Bone marrow (tissue), 2 donors: ENCODE results near the gene DYSF.
"Not testable (repeated sequence)": the region's sequence is repeated elsewhere in the genome, so short reads cannot be mapped to it uniquely, and the experiment has no call there.

Experiments used
- DNase-seq, 2 donors: peaks; one replicate each; lab custom pipeline; 2025; lab: John Stamatoyannopoulos, UW

Gene DYSF

DNA sequence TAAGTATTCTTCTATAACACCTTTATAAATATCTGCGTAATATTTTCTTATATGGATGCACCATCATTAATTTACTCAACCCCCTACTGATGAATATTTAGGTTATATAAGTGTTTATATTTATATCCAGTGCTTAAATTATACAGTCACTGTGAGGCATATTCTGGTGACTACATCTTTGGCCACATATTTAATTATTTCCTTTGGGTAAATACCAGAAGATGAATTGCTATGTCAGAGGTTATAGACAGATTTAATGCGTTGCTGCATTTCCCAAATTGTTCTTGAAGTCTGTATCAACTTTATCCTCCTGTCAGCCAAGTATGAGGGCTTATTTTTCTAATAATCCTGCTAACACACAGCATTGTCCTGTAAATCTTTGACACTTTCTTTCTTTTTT, 18.7 kb downstream of the DYSF start:
- no peak for DNase-seq

DNA sequence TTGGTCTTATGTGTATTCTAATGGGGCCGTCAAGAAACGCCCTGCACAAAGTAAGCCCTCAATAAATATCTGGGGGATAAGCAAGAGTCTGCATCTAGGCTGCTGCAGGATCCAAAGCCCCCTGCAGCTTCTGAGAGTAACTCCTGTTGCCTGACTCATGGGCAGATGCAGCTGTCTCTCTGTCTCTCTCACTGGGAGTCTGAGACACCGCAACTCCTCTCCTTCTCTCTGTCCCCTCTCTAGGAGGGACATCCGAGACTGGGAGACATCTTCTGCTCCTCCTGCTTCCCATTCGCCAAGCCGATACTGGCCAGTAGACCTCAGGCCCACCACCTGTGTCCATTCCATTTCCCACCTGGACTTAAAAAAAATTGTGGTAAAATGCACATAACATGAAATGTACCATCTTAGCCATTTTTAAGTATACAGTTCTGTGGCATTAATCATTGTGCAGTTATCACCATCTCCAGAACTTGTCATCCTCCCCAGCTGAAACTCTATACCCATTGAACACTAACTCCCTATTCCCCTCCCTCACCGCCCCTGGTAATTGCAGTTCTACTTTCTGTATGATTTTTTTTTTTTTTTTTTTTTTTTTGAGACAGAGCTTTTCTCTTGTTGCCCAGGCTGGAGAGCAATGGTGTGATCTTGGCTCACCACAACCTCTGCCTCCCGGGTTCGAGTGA, 20.1 kb downstream of the DYSF start:
- no peak for DNase-seq

- no peak for DNase-seq
Observed at GRCh38 chr2:71474116-71474743, 20.9 kb downstream of the DYSF start.

- no peak for DNase-seq
Observed at GRCh38 chr2:71474744-71475397, 21.5 kb downstream of the DYSF start.

GRCh38 chr2:71476495-71476894, 23.1 kb downstream of the DYSF start:
- no peak for DNase-seq

DNA sequence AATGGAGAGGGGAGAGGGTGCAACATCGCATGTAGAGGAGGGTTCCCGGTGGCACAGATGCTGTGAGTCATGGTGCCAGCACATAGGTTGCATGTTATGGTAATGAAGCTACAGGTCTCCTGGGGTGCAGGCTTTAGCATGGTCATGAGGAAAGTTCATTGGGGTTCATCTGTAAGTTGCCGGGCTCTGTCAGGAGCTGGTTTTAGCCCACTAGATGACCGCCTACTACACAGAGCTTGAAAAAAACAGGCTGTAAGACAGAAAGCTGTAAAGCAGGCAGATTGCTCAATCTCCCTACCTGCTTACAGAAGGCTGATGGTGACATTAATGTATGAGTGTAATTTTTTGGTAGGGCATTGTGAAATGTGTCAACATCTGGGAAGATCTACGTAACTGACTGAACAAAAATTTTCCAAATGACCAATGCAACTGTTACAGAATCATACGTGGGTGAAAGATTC, 23.9 kb downstream of the DYSF start:
- no peak for DNase-seq

DNA sequence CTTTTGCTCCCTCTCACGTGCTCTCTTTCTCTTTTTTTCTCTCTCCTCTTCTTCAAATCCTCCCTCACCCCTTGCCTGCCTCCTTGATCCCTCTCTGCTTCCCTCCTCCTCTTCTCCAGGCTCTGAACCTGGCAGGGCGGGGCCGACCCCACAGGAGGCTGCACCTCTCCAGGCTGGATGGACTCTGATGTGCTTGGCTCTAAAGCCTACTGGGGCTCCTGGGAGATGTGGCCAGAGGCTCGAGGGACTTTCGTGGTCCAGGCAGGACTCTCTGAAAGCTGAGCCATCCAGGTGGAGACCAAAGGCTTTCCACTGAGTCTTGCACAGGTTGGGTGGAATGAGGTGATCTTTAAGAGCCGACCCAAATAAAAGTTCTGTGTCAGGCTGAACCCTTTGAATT, 25.4 kb downstream of the DYSF start:
- DNase-seq, result no peak

DNA sequence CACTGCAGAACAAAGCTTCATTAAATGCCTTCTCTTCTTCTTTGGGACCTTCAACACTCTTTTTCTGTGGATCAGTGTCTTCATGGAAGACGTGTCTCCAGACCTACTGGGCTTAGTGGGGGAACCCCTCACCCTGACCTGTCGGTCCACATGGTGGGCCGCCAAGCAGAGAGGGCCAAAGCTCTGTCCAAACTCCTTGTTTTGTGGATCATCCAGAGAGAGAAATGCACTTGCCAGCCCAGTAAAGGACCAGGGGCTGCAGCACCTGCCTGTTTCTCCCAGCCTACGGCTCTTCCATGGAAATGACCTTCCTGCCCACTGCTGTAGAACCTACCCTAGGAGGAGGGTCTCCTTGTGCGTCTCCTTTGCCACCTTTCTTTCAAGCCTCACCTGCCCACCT, 25.9 kb downstream of the DYSF start:
- no peak for DNase-seq

DNA sequence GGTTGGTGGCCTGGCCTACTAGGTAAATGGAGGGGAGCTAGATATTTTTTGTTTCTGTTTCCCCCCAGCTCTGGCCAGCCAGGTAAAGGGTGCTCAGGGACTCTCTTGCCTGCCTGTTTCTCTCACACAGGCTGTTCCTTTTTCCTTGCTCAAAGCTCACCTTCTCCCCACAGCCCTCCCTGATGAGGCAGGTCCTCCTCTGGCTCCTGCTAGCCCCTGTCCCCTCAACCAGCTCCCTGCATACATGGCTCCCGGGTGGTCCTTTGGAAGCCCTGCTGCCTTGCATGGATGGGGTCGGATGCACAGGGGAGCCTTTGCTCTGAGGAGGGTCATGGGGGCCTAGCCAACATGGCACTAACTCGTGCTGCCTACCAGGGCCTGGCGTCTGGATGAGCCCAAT, 27.8 kb downstream of the DYSF start:
- DNase-seq, result no peak

DNA sequence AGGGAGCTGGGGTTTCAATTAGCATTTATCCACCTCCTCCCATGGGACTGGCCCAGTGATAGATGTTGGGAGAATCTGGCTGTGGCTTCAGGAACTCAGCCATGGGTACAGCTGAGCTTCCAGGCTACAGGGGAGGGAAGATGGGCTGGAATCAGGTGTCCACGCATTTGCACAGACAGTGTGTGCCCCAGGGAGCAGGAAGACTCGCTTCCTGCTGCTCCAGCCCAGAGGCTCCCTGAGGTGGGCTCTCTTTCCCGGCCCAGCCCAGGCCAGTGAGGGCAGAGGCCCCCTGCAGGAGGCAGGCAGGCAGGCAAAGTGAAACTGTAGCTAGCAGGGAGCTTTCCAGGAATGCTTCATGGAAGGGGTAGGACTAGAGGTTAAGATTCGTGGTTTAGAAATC, 28.7 kb downstream of the DYSF start:
- DNase-seq, result no peak

- no peak for DNase-seq
Observed at GRCh38 chr2:71483246-71483645, 29.9 kb downstream of the DYSF start.

- DNase-seq, result no peak
Observed at GRCh38 chr2:71484354-71484753, 31.0 kb downstream of the DYSF start.

DNA sequence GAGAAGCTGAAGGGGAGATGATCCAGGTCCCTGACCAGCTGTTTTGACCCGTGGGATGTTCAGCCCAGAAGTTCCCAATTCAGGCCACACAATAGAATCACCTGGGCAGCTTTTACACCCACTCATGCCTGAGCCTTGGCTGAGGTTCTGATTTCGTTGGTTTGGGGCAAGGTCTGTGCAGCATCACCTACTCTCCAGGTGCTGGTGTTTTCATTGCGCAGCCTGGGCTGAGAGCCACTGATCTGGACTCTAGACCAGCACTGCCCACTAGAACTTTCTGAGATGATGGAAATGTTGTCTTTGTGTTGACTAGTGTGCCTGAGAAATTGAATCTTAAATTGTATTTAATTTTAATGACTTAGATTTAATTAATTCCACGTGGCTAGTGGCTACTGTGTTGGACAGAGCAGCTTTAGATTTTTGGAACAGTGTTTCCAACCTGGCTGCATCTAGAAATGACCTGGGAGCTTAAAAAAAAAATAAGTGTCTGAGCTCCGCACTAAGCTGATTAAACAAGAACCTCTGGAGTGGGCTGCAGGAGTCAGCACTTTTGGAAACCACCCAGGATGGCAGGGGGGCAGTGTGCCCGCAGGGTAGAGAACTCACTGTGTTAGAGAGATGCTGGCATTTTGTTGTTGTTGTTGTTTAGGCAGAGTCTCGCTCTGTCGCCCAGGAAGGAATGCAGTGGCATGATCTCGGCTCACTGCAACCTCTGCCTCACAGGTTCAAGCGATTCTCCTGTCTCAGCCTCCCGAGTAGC, 33.7 kb downstream of the DYSF start:
- no peak for DNase-seq

- not testable (repeated sequence) for DNase-seq
Observed at GRCh38 chr2:71491551-71491950, 38.2 kb downstream of the DYSF start.

- no peak for DNase-seq
Observed at GRCh38 chr2:71492112-71492511, 38.8 kb downstream of the DYSF start.

- no peak for DNase-seq
Observed at GRCh38 chr2:71494091-71494490, 40.7 kb downstream of the DYSF start.

- no peak for DNase-seq
Observed at GRCh38 chr2:71494523-71495155, 41.3 kb downstream of the DYSF start.

DNA sequence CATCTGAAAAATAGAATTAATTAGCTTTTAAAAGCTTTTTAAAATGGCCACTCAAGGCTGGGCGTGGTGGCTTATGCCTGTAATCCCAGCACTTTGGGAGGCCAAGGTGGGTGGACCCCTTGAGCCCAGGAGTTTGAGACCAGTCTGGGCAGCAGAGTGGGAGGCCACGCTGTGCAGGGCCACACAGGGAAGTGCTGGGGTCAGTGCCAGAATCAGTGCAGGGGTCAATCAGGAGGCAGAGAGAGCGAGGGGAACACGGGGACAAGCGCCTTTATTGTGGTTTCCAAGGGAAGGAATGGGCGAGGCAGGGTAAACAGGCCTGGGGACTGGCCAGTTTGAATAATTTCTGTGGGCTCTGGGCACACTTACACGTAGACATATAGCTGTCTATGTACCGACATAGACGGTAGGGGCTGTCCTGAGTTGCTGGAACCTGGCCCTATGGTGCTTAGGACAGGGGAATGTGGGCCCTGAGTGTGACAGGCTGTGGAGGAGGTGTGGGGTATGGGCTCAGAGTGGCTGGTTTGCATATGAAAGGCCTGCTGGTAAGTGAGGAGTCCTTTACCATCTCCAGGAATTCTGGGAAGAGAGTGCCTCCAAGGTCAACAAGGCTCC, 42.9 kb downstream of the DYSF start:
- no peak for DNase-seq

GRCh38 chr2:71498261-71498701, 44.9 kb downstream of the DYSF start:
- no peak for DNase-seq

DNA sequence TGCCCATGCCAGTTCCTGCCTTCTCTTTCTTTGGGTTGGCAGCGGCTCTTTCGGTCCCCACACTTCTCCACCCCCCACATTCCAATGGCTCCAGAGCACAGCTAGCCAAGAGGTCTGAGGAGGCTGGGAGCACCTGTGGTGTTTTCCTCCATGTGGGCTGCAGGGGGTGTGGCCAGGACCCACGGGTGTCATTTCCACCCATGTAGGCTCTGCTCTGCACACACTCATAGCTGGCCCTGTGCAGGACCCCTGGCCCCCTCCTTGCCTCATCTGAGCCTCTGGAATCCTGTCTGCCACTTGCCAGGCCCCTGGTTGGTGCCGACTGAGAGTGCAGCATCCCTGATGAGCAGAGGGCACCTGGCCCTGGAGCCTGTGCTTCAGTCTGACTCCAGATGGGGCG, 46.3 kb downstream of the DYSF start:
- DNase-seq, result no peak

- no peak for DNase-seq
Observed at GRCh38 chr2:71500426-71501079, 47.2 kb downstream of the DYSF start.
